OCI-LY7 (cell line): ENCODE results near the gene FTH1. TPM values are rescaled to one million over a fixed set of nuclear protein-coding genes. Genes with fewer than 3 reads are reported as not detected.

Experiments
- BruUV-seq: library from RNA; stranded (reverse); fragments of 400-500 nt; replicated peaks from 2 replicates; lab custom pipeline; 2021; lab: Mats Ljungman, UMichigan
- CTCF ChIA-PET: fragments of 300-600 bp; sonication (Branson Sonifier 250); formaldehyde crosslinking; loops from one replicate; lab custom pipeline; 2022; ENCODE audit warnings: antibody characterized with exemption; ENCODE audit not compliant: unreplicated experiment; lab: Charles Lee
- POLR2A ChIA-PET: fragments of 300-600 bp; sonication (Branson Sonifier 250); formaldehyde crosslinking; loops from one replicate; lab custom pipeline; 2022; ENCODE audit warnings: antibody characterized with exemption; lab: Charles Lee
- DNase-seq: peaks from one replicate; pipeline ENCODE4 v3.0.0-alpha.2; 2015; ENCODE audit warnings: low spot score
- H2AFZ ChIP-seq: fragments of 200-600 bp; sonication (generic), shearing (Covaris generic); 2 replicates; pipeline ENCODE4 v1.6.1; 2014; ENCODE audit warnings: mild to moderate bottlenecking, antibody characterized with exemption, low read length, moderate library complexity
- H3K27ac ChIP-seq: fragments of 200-600 bp; sonication (generic); 2 replicates; pipeline ENCODE4 v1.5.1; 2014; ENCODE audit warnings: mixed run types, low read depth, mild to moderate bottlenecking, moderate library complexity, low read length, inconsistent platforms; ENCODE audit not compliant: poor library complexity, severe bottlenecking
- H3K36me3 ChIP-seq: fragments of 200-600 bp; sonication (generic); 2 replicates; pipeline ENCODE4 v1.6.1; 2014; ENCODE audit warnings: mild to moderate bottlenecking, antibody characterized with exemption, low read length, moderate library complexity, mixed read lengths; ENCODE audit not compliant: insufficient read depth
- H3K4me1 ChIP-seq: fragments of 200-600 bp; sonication (generic); 2 replicates; pipeline ENCODE4 v1.5.1; 2014; ENCODE audit warnings: mild to moderate bottlenecking, low read length; ENCODE audit not compliant: insufficient read depth, poor library complexity, severe bottlenecking
- H3K4me2 ChIP-seq: fragments of 200-600 bp; sonication (generic); 2 replicates; pipeline ENCODE4 v1.6.1; 2014; ENCODE audit warnings: mild to moderate bottlenecking, low read length
- H3K4me3 ChIP-seq: fragments of 200-600 bp; sonication (generic); 2 replicates; pipeline ENCODE4 v1.5.1; 2014; ENCODE audit warnings: mild to moderate bottlenecking, low read depth, low read length; ENCODE audit not compliant: poor library complexity, severe bottlenecking
- H3K79me2 ChIP-seq: fragments of 200-600 bp; sonication (generic); 2 replicates; pipeline ENCODE4 v1.6.1; 2016; ENCODE audit warnings: low read depth, mild to moderate bottlenecking, low read length, moderate library complexity, mixed read lengths; ENCODE audit not compliant: insufficient read depth
- H3K9me2 ChIP-seq: fragments of 200-600 bp; sonication (generic); 2 replicates; pipeline ENCODE4 v1.6.1; 2016; ENCODE audit warnings: mild to moderate bottlenecking, low read length, mixed read lengths; ENCODE audit not compliant: insufficient read depth
- H3K9me3 ChIP-seq: fragments of 200-600 bp; sonication (generic); 2 replicates; pipeline ENCODE4 v1.6.1; 2014; ENCODE audit warnings: mild to moderate bottlenecking, mixed run types, low read length, mixed read lengths
- H4K20me1 ChIP-seq: fragments of 200-600 bp; sonication (generic); 2 replicates; pipeline ENCODE4 v1.6.1; 2014; ENCODE audit warnings: mild to moderate bottlenecking, antibody characterized with exemption, low read length, moderate library complexity, mixed read lengths; ENCODE audit not compliant: insufficient read depth
- CTCF ChIP-seq: fragments of 200-600 bp; sonication (generic); conservative IDR thresholded peaks from 2 replicates; pipeline ENCODE4 v1.5.1; 2014; ENCODE audit warnings: mild to moderate bottlenecking, antibody characterized with exemption, low read length, moderate library complexity, mixed read lengths
- EZH2phosphoT487 ChIP-seq: fragments of 200-600 bp; sonication (generic); IDR thresholded peaks from 2 replicates; pipeline ENCODE4 v1.6.1; 2018; ENCODE audit warnings: low read depth, borderline replicate concordance, mild to moderate bottlenecking, mixed run types, antibody characterized with exemption, low read length, moderate library complexity, mixed read lengths
- intact Hi-C: fragments of 100-400 bp; cut with micrococcal nuclease; formaldehyde crosslinking; loops from one replicate; pipeline ENCODE4 v1.10.0; 2022; ENCODE audit not compliant: unreplicated experiment
- total RNA-seq, 2 experiments: library from RNA; depleted of rRNA in 1 of 2; stranded (reverse); fragments of >200 nt in 1 of 2; shearing (Covaris generic) in 1 of 2; gene quantifications; 2 replicates each; pipeline ENCODE4 v1.2.3, GENCODE V29; 2014 to 2022

The FTH1 gene
- total RNA-seq, 2 experiments from 2014 or later: 153 to 185 TPM

GRCh38 chr11:61928606-61929005 lies 38.8 kb downstream of the FTH1 start:
- Histone ChIP-seq H3K4me3 (no peak overlapping the region), H3K9me2 (no peaks in the 10 kb centered on the region), H3K79me2 (no peaks in the 10 kb centered on the region), H3K36me3 (no peaks in the 10 kb centered on the region), H3K4me1 (no peaks in the 10 kb centered on the region), H3K9me3 (no peaks in the 10 kb centered on the region), H3K27ac (no peak overlapping the region), H3K4me2 (no peak overlapping the region), H4K20me1 (no peaks in the 10 kb centered on the region), H2AFZ (no peak overlapping the region)
- no TSS peak for BruUV-seq
- POLR2A ChIA-PET: interaction anchor here (0.6 to 0.7 kb wide), 3 partner anchors 15 to 169 kb away, joined by 3 to 5 read pairs (median 3); no protein-coding TSS in a partner anchor
- CTCF ChIA-PET: interaction anchor here (0.7 kb wide), 2 partner anchors 153 to 504 kb away, joined by 4 to 7 read pairs; no protein-coding TSS in a partner anchor
- intact Hi-C loops: no loop called here
- no peak for DNase-seq
- no peak for TF ChIP-seq CTCF

GRCh38 chr11:61927501-61927900 lies 39.9 kb downstream of the FTH1 start:
- no peaks in the 10 kb centered on the region for H3K9me3 ChIP-seq
- POLR2A ChIA-PET: no interaction called here
- H4K20me1 ChIP-seq: no peaks in the 10 kb centered on the region
- no peak for TF ChIP-seq EZH2phosphoT487
- no peaks in the 10 kb centered on the region for H3K9me2 ChIP-seq
- H3K4me1 ChIP-seq: no peaks in the 10 kb centered on the region
- CTCF ChIA-PET: no interaction called here
- no peak overlapping the region for H3K4me2 ChIP-seq
- H3K79me2 ChIP-seq: no peaks in the 10 kb centered on the region
- intact Hi-C loops: no loop called here
- no peak overlapping the region for H2AFZ ChIP-seq
- H3K27ac ChIP-seq: no peak overlapping the region
- BruUV-seq: no TSS peak
- H3K4me3 ChIP-seq: no peak overlapping the region
- no peaks in the 10 kb centered on the region for H3K36me3 ChIP-seq
- DNase-seq: no peak

DNA sequence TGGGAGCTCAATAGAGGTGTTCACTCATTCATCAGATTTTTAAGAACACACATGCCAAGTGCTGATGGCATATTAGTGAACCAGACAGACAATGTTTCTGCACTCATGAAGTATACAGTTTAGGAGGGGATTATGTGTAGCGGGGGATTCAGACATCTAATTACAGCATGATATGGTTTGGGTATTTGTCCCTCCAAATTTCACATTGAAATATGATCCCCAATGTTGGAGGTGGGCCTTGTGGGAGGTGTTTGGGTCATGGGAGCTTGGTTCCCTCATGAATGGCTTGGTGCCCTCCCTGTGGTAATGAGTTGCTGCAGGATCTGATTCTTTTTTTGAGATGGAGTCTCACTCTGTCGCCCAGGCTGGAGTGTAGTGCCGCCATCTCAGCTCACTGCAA lies 41.2 kb downstream of the FTH1 start:
- H3K27ac ChIP-seq: no peak overlapping the region
- no peaks in the 10 kb centered on the region for H4K20me1 ChIP-seq
- DNase-seq: no peak
- intact Hi-C loops: no loop called here
- H3K4me2 ChIP-seq: no peak overlapping the region
- H3K4me3 ChIP-seq: no peak overlapping the region
- TF ChIP-seq CTCF (no peak), EZH2phosphoT487 (no peak)
- no peaks in the 10 kb centered on the region for H3K36me3 ChIP-seq
- no peaks in the 10 kb centered on the region for H3K9me2 ChIP-seq
- CTCF ChIA-PET: no interaction called here
- no peak overlapping the region for H2AFZ ChIP-seq
- no peaks in the 10 kb centered on the region for H3K4me1 ChIP-seq
- H3K9me3 ChIP-seq: no peaks in the 10 kb centered on the region
- no TSS peak for BruUV-seq
- no peaks in the 10 kb centered on the region for H3K79me2 ChIP-seq
- POLR2A ChIA-PET: no interaction called here
